Measurements from ENCODE around the gene SGPP2.

DNA sequence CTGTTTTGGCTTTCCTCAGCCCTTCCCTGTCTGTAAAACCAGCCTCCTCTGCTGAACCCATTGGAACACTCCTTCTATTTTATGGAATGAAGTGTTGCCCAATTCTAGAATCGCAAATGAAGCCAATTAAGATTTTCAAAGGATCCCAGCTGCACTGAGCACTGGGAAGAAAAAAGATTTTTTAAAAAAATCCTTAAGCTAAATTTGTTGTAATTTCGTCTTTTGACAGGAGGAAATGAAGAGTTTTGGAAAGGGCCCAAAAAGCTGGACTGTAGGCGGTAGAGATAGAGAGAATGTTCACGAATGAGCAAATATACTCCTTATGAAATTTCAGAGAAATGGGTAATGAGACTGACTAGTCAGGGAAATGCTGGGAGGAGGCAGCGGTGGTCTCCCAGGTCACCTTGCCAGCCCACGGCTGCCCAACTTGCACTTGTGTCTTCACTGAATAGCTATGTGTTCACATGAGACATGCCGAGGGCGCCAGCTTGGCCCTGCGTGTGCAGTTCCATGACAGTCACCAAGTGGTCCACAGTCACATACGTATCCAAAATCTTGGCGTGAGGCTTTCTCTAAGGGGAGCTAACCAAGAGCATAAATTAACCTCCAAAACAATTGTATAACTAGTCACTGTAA is 69.9 kb downstream of the SGPP2 start:
- TF ChIP-seq, protein P1, sequence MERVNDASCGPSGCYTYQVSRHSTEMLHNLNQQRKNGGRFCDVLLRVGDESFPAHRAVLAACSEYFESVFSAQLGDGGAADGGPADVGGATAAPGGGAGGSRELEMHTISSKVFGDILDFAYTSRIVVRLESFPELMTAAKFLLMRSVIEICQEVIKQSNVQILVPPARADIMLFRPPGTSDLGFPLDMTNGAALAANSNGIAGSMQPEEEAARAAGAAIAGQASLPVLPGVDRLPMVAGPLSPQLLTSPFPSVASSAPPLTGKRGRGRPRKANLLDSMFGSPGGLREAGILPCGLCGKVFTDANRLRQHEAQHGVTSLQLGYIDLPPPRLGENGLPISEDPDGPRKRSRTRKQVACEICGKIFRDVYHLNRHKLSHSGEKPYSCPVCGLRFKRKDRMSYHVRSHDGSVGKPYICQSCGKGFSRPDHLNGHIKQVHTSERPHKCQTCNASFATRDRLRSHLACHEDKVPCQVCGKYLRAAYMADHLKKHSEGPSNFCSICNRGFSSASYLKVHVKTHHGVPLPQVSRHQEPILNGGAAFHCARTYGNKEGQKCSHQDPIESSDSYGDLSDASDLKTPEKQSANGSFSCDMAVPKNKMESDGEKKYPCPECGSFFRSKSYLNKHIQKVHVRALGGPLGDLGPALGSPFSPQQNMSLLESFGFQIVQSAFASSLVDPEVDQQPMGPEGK (tag by site-specific recombination; IDR thresholded peaks at IDR 0.05): no peak
- TF ChIP-seq, protein P2, sequence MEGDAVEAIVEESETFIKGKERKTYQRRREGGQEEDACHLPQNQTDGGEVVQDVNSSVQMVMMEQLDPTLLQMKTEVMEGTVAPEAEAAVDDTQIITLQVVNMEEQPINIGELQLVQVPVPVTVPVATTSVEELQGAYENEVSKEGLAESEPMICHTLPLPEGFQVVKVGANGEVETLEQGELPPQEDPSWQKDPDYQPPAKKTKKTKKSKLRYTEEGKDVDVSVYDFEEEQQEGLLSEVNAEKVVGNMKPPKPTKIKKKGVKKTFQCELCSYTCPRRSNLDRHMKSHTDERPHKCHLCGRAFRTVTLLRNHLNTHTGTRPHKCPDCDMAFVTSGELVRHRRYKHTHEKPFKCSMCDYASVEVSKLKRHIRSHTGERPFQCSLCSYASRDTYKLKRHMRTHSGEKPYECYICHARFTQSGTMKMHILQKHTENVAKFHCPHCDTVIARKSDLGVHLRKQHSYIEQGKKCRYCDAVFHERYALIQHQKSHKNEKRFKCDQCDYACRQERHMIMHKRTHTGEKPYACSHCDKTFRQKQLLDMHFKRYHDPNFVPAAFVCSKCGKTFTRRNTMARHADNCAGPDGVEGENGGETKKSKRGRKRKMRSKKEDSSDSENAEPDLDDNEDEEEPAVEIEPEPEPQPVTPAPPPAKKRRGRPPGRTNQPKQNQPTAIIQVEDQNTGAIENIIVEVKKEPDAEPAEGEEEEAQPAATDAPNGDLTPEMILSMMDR (tag by site-specific recombination; IDR thresholded peaks at IDR 0.05): no peak
- TF ChIP-seq ZFP37 (tag by site-specific recombination; IDR thresholded peaks at IDR 0.05): no peak
- TF ChIP-seq, protein P3, sequence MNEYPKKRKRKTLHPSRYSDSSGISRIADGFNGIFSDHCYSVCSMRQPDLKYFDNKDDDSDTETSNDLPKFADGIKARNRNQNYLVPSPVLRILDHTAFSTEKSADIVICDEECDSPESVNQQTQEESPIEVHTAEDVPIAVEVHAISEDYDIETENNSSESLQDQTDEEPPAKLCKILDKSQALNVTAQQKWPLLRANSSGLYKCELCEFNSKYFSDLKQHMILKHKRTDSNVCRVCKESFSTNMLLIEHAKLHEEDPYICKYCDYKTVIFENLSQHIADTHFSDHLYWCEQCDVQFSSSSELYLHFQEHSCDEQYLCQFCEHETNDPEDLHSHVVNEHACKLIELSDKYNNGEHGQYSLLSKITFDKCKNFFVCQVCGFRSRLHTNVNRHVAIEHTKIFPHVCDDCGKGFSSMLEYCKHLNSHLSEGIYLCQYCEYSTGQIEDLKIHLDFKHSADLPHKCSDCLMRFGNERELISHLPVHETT (tag by site-specific recombination; IDR thresholded peaks at IDR 0.05): no peak
